Hematopoietic multipotent progenitor cell treated with erythropoietin and hydrocortisone succinate and interleukin-3 and kit ligand, for 8 days (in vitro differentiated cells): ENCODE measurements around the gene KEL.

Experiments used
- DNase-seq: peaks from one replicate; pipeline ENCODE4 v3.0.0-alpha.2; 2015

The KEL gene

DNA sequence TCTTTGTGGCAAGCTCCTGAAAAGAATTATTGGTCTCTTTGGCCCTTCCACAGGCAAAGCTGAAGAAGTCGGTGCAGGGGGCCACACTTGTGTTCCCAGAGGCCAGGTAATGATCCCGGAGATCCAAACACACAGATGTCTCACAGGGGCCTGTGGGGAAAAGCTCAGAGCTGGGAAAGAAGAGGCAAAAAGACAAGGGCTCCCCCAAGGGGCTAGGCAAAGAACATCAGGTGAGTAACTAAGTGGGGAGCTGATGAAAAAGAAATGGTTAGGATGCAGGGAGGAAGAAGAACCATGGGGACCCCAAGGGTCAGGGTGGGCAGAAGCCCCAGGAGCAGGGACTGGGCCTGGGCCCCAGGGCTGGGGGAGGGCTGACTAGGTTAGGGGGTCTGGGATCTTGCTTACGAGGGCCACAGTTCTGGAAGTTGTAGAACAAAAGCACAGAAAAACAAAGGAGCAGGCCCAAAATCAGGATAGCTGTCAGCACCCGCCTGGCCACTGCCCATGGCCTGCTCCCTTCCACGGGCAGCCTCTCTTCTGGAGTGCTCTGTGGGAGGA lies 1.1 kb downstream of the KEL start:
- peak; percentile 58 for DNase-seq

DNA sequence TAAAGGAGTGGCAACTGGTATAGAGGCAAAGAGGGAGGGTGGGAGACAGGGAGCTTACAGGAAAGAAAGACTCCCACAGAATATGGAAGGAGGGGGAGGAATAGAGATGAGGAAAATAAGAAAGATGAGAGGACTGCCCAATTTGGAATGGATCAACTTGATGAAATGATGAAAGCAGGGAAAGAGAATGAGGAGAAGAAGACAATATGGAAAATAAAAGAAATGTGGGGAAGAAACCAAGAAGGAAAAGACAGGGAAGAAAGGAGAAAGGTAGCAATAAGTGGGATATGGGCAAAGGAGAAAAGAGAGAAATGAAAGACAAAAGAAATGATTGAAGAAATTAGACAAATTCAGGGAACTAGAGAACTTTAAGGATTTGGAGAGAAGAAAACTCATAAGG lies 3.0 kb downstream of the KEL start:
- DNase-seq = no peak

DNA sequence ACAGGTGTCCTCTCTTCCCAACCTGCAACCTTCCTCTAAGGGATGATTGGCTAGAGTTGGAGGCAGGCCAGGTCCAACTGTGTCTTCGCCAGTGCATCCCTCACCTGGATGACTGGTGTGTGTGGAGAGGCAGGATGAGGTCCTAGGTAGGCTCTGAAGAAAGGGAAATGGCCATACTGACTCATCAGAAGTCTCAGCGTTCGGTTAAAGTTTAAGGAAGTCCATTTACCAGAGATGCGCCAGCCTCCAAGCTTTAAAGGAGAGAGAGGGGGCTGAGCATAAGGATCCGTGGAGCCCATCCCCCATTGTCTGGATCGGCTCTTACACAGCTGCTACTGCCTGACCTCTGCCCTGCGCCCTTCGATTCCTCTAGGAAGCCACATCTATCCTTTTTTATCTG lies 4.4 kb downstream of the KEL start:
- no peak for DNase-seq

DNA sequence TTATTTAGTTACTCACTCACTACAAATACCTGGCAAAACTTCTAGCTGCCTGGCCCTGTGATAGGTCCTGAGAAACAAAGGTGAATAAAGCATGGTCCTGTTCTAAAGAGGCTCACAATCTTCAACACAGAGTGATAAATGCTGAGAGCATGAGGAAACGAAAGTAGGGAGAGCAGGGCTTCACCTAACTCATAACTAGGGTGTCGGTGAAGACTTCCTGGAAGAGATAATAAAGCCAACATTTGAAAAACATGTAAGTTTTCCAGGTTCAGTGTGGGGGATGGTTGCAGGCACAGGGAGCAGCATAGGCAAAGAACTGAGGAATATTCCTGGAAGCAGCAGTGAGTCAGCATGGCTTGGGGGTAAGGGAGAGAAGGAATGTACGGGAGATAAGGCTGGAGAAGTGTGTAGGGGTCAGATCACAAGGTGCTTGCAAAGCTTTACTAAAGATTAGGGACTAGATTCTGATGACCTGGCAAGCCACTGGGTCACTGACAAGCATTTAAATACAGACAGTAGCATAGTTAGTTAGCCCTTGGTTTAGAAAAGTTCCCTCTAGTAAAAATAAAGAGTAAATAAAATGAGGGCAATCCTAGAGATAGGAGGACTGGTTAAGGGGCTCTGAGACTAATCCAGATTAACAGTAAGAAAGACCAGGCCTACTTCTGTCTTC lies 5.1 kb downstream of the KEL start:
- DNase-seq = peak; percentile 36

DNA sequence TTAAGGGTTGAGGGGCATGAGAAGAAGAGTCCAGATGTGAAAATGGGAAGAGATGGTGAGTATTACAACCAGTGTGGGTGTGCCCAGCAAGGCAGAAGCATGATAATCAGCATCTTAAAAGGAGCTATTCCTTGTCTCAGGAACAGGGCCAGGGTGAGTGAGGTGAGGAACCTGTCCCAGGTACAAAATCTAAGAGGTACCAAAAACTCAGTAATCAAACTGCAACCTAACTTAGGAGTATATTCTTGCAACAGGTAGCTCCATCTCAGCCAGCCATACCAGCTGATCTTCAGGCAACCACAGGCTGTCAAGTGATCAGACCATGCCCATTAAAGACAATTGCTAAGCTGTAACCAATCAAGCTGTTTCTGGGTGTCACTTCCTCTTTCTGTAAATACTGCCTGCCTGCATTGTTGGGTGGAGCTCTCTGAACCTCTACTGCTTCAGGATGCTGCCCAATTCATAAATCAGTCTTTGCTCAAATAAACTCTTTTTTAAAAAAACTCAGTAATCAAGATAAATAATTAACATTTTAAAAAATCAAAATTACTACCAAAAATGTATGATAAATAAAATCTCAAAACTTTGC lies 7.4 kb downstream of the KEL start:
- peak; percentile 46 for DNase-seq

DNA sequence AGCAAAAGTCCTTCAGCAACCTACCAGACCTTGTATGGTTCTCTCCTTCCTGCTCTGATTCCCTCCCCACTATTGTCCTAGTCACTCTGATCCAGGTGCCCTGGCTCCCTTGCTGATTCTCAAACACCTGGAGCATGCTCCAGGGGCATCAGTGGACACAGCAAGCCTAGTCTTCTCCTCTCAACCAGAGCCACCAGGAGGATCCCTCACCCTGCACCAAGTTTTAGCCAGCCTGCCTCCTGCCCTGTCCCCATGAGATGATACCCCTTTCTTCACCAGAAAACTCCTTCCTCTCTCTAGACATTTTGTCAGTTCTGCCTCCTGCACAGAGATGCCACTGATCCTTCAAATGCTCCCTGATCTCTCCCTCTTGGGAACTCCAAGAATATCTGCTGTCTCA lies 11.9 kb downstream of the KEL start:
- no peak for DNase-seq

DNA sequence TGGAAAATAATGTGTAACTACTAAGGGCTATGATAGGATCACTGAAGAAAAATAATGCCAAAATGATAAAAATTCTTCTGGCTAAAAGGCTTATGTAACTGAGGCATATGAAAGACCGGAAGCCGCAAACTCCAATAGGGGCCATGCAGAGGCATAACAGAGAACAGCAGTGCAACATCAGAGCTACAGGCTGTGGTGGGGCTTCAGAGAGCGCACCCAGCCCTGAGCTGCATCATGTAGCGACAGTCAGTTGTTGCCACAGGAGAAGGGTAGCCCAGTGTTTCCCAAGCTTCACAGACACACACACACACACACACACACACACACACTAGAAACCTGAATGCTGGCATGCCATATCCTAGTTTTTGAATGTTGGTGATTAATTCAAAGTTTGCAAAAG lies 13.6 kb downstream of the KEL start:
- no peak for DNase-seq

DNA sequence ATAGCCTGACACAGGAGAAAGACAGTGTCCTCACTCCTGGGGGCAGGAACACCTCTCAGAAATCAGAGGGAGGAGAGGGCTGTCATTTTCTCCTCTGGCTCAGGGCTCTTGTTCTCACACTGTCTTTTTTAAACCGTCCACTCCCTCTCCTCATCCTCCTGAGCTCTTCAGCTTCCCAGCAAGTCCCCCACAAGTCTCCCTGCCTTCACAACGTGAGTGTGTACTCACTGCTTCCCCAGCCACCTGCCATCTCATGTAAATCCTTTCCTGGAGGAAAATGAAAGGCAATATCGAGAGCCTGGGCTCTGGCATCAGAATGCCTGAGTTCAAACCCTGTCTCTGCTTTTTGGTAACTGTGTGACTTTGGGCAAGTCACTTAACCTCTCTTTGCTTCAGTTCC lies 17.2 kb downstream of the KEL start:
- DNase-seq = no peak

DNA sequence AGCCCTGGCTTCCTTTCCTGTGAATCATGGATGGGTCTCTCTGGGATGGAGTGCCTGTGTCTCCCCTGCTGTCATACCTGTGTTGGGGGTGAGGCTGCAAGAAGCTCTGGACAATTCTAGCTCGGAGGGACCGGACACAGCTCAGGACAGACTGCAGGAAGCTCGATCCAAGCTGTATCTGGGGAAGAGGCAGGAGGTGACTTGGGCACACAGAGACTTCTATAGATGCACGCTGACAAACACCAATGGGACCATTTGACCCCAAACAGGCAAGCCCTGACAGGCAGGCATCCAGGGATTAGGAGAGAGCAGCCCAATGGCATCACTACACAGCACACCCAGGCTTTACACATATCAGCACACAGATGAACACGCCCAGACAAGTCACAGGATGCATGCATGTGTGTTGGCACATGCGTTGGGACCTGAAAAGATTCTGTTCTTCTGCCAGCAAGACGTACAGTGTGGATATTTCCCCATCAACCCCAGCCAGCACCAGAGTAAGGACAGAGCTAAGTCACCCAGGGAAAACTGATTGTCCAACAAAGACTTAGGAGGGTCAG lies 18.4 kb downstream of the KEL start:
- DNase-seq = no peak

DNA sequence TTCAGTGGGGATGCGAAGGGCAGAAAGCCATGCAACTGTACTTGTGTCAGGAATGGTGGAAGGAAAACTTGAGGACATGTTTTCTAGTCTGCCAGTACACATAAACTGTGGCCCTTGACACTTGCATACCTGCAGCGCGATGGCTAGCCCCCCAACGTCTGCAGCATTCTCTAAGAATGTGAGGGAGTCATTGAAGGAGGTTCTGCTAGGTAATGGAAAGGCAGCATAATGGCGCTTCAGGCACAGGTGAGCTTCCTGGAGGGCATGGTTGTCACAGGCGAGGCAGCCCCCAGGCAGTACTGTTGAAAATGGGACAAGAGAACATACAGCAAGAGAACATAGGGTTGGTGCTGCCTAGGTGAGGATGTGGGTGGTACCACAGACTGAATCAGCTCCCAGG lies 19.4 kb downstream of the KEL start:
- DNase-seq = no peak

DNA sequence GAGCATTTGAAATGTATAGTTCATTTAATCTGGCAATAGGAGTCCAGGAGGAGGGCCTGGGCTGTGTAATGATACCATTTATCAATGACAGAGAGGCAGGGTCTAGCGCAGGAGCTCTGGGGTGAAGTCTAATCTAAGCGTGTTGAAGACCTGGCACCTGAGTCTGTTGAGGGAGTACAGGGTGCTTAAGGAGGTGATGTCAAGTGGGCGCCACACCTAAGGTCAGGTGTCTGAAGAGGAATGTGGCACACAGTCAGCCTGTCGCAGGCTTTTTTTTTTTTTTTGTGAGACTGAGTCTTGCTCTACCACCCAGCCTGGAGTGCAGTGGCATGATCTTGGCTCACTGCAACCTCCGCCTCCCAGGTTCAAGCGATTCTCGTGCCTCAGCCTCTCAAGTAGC lies 20.6 kb downstream of the KEL start:
- no peak for DNase-seq

DNA sequence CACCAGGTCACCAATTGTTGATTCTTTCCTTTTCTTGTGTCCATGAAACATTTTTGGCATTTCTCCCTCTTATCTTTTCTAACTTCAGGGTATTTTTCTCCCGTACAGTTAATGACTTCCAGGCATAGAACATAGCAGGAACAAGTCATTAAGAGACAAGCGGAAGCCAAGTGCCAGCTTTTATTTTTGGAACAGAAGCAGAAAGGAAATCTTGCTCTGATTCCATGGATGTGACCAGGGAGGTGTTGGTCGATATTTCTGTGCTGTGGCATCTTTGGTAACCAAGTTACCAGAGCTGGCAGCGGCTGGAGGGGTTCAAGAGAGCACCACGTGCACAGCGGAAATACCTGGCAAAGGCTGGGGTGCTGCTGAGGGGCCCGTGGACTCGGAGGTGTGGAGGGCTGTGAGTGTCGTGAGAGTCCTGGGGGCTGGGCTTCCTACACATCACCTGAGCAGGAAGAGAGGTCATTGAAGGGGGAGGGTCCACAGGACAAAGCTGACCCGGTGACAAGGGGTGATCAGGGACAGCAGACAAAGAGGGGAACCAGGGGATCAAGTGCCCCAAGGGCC lies 21.1 kb downstream of the KEL start:
- DNase-seq = no peak

DNA sequence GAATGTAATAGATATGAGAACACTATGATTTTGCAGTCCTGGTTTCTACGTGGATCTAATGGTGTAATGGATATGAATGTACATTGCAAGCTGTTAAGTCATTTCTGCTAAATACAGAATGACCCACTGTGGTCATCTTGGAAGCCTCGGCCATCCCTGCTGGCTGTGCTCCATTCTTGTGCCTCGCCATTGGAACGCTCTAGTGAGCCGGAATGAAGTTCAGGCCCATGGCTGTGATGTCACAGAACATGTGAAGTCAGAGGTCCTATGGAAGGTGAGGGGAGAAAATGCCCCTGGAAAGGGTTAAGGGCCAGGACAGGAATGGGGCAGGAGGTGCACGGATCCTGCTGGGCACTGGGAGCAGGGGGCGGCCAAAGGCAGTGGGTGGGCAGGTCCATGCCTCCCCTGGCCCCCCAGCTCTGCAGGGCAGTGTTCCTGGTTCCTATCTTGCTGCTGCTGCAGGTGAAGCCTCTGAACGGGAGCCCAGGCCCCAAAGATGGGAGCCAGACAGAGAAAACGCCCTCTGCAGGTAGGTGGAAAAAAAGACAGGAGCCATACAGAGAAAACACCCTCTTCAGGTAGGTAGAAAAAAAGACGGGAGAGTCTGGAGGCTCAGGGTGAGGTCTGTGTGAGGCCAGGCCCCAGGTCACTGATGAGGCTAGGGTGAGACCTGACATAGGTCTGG lies 22.8 kb downstream of the KEL start, which contains the start of gene LLCFC1:
Gene LLCFC1, plus strand, starts transcription at position 259 of the 685 bp plus-strand sequence. Its CDS starts 138 bp downstream, at position 397.
- DNase-seq = peak; percentile 20

DNA sequence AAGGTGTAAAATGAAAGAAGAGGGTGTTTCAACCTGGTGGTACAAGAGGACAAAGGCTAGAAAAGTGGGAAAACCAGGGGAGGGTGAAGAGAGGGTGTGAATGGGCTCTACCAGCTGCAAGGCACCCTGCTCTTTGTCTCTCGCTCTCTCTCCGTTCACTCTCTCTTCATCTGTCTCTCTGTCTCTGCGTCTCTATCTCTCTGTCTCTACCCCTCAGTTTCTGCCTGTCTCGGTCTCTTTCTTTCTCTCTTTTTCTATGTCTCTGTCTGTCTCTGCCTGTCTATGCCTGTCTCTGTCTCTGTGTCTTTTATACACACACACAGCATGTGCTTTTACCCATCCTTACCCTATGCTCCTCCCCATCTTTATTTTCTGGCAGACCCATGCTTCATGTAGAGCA lies 23.6 kb downstream of the KEL start:
- no peak for DNase-seq

DNA sequence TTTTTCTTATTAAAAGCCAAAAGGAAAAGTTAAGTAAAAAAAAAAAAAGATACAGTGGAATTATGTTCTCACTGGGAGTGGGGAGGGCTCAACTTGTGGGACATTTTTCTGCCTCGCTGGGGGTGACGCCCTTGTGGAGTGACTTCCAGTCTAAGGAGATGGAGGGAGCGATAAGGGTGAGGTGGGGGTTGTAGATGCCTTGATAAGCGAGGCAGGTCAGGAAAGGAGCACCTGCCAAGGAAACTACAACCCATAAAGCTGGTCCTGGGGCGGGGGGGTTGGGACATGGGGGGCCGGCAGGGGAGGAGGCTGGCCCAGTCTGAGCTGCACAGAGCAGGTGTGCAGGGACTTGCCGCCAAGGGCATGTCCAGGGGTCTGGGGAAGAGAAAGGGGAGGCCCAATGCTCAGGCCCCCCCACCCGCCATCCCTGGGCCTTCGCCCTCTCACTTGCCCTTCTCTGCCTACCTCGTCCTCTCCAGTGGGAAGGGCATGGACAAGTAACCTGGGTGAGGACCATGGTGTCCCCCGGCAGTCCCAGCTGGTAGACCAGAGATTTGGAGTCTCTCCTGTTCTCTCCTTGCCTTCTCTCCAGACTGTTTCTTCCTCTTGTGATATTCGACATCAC lies 26.1 kb downstream of the KEL start:
- DNase-seq = no peak

DNA sequence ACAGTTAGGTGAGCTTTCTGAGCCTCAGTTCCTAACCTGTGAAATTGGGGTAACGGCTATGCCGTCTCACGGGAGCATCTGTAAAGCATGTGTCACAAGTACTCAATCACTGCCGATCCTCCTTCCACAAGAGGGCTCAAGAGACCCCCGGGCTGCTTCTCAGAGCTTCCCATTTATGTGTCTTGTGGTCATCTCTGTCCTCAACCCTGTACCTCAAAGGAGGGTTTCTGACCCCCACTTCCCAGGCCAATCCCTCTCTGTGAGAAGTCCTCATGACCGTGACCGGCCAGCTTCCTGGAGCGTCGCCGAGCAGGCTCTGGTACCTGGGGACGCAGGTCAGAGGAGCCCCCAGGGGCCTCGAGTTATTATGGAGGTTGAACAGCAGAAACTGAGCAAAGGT lies 28.1 kb downstream of the KEL start:
- DNase-seq = no peak

DNA sequence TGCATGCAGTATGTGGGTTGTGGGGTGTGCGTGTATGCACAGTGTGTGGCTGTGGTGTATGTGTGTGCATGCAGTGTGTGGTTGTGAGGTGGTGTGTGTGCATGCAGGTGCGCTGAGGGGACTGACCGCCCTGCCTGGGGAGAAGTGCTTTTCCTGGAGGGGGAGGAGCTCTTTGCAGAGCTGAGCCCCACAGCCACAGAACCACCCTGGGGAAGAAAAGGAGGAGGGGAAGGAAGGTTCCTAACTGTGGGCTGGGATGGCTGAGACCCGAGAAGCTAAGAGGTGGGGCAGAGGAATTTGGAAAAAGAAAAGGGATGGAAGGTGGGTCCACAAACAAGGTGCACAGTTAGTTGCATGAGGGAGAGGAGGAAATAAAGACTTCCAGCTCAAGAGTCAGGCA lies 28.5 kb downstream of the KEL start, which contains the start of gene TRPV5:
Gene TRPV5, minus strand, starts transcription at position 123 of the 400 bp plus-strand sequence. CDS start 287 bp downstream, outside the sequence.
- no peak for DNase-seq

DNA sequence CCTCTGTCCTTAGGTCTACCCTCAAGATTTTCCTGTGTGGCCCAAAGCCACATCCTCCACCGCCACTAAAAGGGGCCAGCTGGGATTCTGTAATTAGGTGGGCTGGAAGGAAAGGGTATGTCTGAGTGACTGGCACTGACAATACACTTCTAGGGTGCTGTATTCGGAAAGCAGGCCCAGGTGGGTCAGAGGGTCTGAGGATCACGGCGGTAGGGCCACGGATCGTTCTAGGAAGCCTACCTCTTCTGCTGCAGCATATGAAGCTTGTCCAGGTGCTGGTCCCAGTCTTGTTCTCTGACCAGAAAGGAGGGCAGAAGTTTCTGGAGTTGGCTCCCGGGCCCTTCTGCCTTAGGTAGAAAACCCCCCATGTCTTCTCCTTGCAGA lies 29.1 kb downstream of the KEL start:
- no peak for DNase-seq

DNA sequence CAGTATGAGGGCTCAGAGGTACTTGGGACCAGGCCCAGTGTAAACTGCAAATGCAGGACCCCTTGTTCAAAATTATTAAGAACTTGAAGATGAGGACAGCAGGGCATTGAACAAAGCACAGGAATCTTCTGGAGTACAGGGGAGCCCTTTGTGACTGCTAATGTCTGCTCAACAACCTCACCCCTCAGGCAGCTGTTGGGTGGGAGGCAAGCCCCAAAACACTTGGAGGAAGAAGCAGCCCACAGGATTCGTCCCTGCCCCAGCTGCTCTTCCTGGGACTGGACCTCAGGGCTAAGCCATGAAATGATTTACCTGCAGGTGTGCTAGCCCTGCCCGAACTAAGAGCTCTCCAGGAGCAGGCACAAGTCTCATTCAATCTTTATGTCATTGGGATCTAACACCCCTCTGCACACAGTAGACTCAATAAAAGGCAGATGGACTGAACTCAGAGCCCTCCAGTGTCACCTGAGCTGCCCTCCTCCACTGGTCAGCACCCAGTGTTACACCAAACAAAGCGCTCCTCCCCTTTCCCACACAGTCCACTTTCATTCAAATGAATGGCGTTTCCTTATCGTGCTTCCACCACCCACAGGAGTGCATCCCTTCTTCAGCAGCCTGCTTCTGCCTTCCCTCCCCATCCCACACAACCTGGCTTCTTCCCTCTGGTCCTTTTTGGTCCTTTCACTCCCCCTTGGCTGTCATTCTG lies 29.6 kb downstream of the KEL start:
- DNase-seq = no peak

DNA sequence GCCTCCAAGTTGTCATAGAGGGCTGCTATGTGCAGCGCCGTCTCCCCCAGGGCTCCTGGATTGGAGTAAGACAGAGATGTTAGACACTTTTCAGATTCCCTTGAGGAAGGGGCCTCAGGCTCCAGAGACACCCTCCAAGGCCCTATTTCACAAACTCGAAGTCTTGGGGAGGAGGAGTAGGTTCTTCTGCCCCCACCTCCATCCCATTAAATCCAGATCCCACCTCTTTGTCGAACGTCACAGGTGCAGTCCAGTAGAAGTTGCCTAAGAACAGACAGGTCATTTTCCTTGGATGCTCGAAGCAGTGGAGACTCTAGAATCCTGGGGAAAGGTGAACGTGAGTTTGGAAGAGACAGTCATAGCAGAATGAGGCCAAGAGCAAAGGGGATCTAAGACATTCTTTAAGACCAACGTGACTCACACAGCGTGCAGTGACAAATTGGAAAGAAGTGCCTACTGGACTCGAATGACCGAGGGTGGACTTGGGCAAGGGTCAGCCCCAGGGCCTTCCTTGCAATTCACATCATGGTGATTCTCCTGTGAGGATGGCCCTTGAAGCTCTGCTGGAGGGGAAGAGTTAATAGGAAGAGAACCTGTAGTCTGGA lies 31.9 kb downstream of the KEL start:
- DNase-seq = no peak

DNA sequence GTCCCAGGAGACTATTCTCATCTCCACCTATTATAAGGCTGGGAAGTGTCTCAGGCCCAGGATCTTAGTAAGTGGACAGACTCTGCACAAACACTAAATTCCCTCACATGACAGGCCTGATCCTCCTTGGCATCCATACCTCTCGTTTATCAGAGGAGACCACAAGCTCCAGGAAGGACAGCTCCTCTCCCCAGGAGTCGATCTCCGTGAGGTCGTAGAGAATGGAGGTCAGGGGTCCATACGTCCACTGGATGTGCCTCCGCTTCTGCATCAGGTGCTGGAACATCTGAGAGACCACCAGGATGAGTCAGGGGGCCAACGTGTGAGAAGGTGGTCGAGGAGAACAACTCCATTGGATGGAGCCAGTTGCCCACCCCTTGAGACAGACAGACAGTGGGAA lies 34.2 kb downstream of the KEL start:
- no peak for DNase-seq
